IMR-90 (cell line): ENCODE results near the gene CD6.

Experiments used
- BHLHE40 ChIP-seq: fragments of 150-350 bp; IDR thresholded peaks from 2 replicates; pipeline ENCODE4 v1.6.1; 2016; ENCODE audit warnings: mild to moderate bottlenecking, low read depth, low read length
- CEBPB ChIP-seq: IDR thresholded peaks from 2 replicates; pipeline ENCODE4 v1.6.1; 2012; ENCODE audit warnings: low read depth, low read length, improper control_type of control experiment
- FOS ChIP-seq: fragments of 150-350 bp; IDR thresholded peaks from 2 replicates; pipeline ENCODE4 v1.6.1; 2016; ENCODE audit warnings: low read depth, low read length
- MAFK ChIP-seq: IDR thresholded peaks from 2 replicates; pipeline ENCODE4 v1.6.1; 2012; ENCODE audit warnings: low read depth, low read length, improper control_type of control experiment
- MAZ ChIP-seq: IDR thresholded peaks from 2 replicates; pipeline ENCODE4 v1.6.1; 2012; ENCODE audit warnings: low read depth, mild to moderate bottlenecking, low read length, improper control_type of control experiment, moderate library complexity, borderline replicate concordance
- MXI1 ChIP-seq: IDR thresholded peaks from 2 replicates; pipeline ENCODE4 v1.6.1; 2012; ENCODE audit warnings: low read depth, mild to moderate bottlenecking, low read length, moderate library complexity, borderline replicate concordance
- NFE2L2 ChIP-seq: fragments of 150-350 bp; IDR thresholded peaks from 2 replicates; pipeline ENCODE4 v1.6.1; 2016; ENCODE audit warnings: low read depth, mild to moderate bottlenecking, low read length
- POLR2A ChIP-seq: IDR thresholded peaks from 2 replicates; pipeline ENCODE4 v1.6.1; 2012; ENCODE audit warnings: mild to moderate bottlenecking, low read depth, low read length
- RAD21 ChIP-seq: IDR thresholded peaks from 2 replicates; pipeline ENCODE4 v1.6.1; 2012; ENCODE audit warnings: low read length, improper control_type of control experiment
- RFX5 ChIP-seq: IDR thresholded peaks from 2 replicates; pipeline ENCODE4 v1.8.0; 2012; ENCODE audit warnings: low read depth, mild to moderate bottlenecking, low read length, moderate library complexity
- SMC3 ChIP-seq: fragments of 150-350 bp; IDR thresholded peaks from 2 replicates; pipeline ENCODE4 v1.6.1; 2016; ENCODE audit warnings: low read depth, mild to moderate bottlenecking, antibody characterized with exemption, low read length, moderate library complexity
- TF ChIP-seq, protein P1 (sequence below): conservative IDR thresholded peaks from 2 replicates; pipeline ENCODE4 v1.5.1; 2012; ENCODE audit warnings: mild to moderate bottlenecking, low read depth, low read length, improper control_type of control experiment
- TF ChIP-seq, protein P2 (sequence below): fragments of 150-350 bp; IDR thresholded peaks from 2 replicates; pipeline ENCODE4 v1.6.1; 2017; ENCODE audit warnings: mild to moderate bottlenecking, antibody characterized with exemption, low read length, low read depth

DNA sequence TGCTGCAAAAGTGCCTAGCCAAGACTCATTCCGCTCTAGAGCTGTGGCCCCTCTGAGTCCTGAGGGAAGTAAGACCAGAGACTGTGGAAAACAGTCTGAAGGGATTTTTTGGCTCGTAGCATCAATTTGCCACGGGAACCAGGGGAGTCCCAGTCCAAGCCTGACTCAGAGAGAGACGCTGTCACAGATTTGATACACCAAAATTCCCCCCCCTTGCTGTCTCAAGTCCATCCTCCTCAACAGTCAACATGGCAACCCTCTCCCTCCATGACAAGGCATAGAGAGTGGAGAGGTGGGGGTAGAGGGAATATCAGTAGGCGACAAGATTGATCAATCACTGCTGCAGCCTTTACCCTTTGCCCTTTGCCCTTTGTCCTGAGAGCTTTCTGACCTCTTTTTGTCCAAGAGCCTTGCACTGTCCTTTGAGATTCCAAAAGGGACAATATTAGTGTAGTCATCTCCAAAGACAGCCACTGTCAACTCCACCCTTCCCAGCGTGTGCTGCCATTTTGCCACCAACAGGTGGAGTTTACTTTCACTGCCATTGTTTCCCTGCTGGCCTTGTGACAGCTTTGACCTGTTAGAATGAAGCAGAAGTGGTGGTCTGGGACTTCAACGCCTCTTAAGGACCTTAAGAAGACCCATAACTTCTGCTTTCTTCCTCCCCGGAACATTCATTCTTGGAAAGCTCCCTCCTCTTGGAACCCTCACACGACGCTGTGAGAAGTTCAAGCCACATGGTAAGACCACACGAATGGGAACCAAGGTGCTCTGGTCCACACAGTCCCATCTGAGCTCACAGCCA lies 26.8 kb upstream of the CD6 start:
- TF ChIP-seq, protein P1, sequence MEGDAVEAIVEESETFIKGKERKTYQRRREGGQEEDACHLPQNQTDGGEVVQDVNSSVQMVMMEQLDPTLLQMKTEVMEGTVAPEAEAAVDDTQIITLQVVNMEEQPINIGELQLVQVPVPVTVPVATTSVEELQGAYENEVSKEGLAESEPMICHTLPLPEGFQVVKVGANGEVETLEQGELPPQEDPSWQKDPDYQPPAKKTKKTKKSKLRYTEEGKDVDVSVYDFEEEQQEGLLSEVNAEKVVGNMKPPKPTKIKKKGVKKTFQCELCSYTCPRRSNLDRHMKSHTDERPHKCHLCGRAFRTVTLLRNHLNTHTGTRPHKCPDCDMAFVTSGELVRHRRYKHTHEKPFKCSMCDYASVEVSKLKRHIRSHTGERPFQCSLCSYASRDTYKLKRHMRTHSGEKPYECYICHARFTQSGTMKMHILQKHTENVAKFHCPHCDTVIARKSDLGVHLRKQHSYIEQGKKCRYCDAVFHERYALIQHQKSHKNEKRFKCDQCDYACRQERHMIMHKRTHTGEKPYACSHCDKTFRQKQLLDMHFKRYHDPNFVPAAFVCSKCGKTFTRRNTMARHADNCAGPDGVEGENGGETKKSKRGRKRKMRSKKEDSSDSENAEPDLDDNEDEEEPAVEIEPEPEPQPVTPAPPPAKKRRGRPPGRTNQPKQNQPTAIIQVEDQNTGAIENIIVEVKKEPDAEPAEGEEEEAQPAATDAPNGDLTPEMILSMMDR, result no peak
- TF ChIP-seq POLR2A (no peak), SMC3 (no peak), MAFK (no peak), MXI1 (no peak), CEBPB (no peak), BHLHE40 (no peak), RAD21 (no peak), RFX5 (no peak), MAZ (no peak), NFE2L2 (no peak), FOS (no peak)
- TF ChIP-seq, protein P2, sequence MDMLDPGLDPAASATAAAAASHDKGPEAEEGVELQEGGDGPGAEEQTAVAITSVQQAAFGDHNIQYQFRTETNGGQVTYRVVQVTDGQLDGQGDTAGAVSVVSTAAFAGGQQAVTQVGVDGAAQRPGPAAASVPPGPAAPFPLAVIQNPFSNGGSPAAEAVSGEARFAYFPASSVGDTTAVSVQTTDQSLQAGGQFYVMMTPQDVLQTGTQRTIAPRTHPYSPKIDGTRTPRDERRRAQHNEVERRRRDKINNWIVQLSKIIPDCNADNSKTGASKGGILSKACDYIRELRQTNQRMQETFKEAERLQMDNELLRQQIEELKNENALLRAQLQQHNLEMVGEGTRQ, result no peak
